H1 (cell line): ENCODE results near the gene PSD. TPM values are rescaled to one million over a fixed set of nuclear protein-coding genes. Genes with fewer than 3 reads are reported as not detected.
A peak's percentile ranks its signal among the peaks of the same experiment; 100 is the strongest.

Experiments
- CTCF ChIA-PET: fragments of 300-600 bp; sonication (Branson Sonifier 250); formaldehyde crosslinking; loops from one replicate; lab custom pipeline; 2021; ENCODE audit not compliant: partially characterized antibody; lab: Charles Lee
- POLR2A ChIA-PET: fragments of 300-600 bp; sonication (Branson Sonifier 250); formaldehyde crosslinking; loops from one replicate; lab custom pipeline; 2021; ENCODE audit warnings: inconsistent platforms; ENCODE audit not compliant: partially characterized antibody; lab: Charles Lee
- DNase-seq, 2 experiments: peaks; one replicate each; pipeline versions ENCODE4 v3.0.0 to v3.0.0-alpha.2; 2010 to 2022; ENCODE audit warnings: low spot score in 2 of 2, low read depth in 1 of 2, mixed read lengths in 1 of 2
- FAIRE-seq: peaks from 2 replicates; lab custom pipeline; 2011; peaks lifted over from hg19 to GRCh38; lab: Jason Lieb, UNC
- H2AFZ ChIP-seq: 2 replicates; pipeline ENCODE4 v1.8.1; 2012; ENCODE audit warnings: low read length, inconsistent platforms
- H2AK5ac ChIP-seq: 2 replicates; pipeline ENCODE4 v1.6.1; 2013; ENCODE audit warnings: low read depth, low read length
- H2BK120ac ChIP-seq: replicated peaks from 2 replicates; pipeline ENCODE3; 2013; ENCODE audit warnings: low read depth, low read length, inconsistent platforms
- H2BK12ac ChIP-seq: 2 replicates; pipeline ENCODE4 v1.6.1; 2013; ENCODE audit warnings: low read depth, low read length
- H2BK15ac ChIP-seq: 2 replicates; pipeline ENCODE4 v1.6.1; 2013; ENCODE audit warnings: low read length
- H2BK20ac ChIP-seq: 2 replicates; pipeline ENCODE4 v1.6.1; 2013; ENCODE audit warnings: low read length
- H2BK5ac ChIP-seq: 2 replicates; pipeline ENCODE4 v1.6.1; 2013; ENCODE audit warnings: low read depth, low read length
- H3K14ac ChIP-seq: 2 replicates; pipeline ENCODE4 v1.6.1; 2013; ENCODE audit warnings: inconsistent platforms; ENCODE audit not compliant: insufficient read length
- H3K18ac ChIP-seq: 2 replicates; pipeline ENCODE4 v1.6.1; 2013; ENCODE audit warnings: low read length; ENCODE audit errors: extremely low read depth
- H3K23ac ChIP-seq: 2 replicates; pipeline ENCODE4 v1.6.1; 2013; ENCODE audit warnings: inconsistent platforms; ENCODE audit not compliant: insufficient read length
- H3K23me2 ChIP-seq: 2 replicates; pipeline ENCODE4 v1.6.1; 2013; ENCODE audit warnings: low read depth, low read length
- H3K27ac ChIP-seq: 2 replicates; pipeline ENCODE4 v1.6.1; 2011; ENCODE audit warnings: low read depth, low read length, inconsistent platforms
- H3K27me3 ChIP-seq, 4 experiments: replicated peaks in 1 of 4; 1 replicate in 1 of 4; 2 replicates in 3 of 4; pipeline versions ENCODE4 v1.6.1 to v1.8.1; 2011 to 2013; ENCODE audit warnings: low read length in 3 of 4, mild to moderate bottlenecking in 3 of 4, inconsistent platforms in 2 of 4, mixed read lengths in 2 of 4, moderate library complexity in 1 of 4; ENCODE audit not compliant: control insufficient read depth in 3 of 4, insufficient read depth in 3 of 4; ENCODE audit errors: extremely low read depth in 1 of 4
- H3K36me3 ChIP-seq, 4 experiments: 2 replicates each; pipeline versions ENCODE4 v1.6.1 to v1.8.1; 2011 to 2013; ENCODE audit warnings: mild to moderate bottlenecking in 4 of 4, low read length in 3 of 4, moderate library complexity in 2 of 4, control low read depth in 1 of 4, inconsistent platforms in 1 of 4; ENCODE audit not compliant: insufficient read depth in 4 of 4, control insufficient read depth in 2 of 4
- H3K4ac ChIP-seq: replicated peaks from 2 replicates; pipeline ENCODE3; 2013; ENCODE audit warnings: low read length, low read depth, mixed read lengths, inconsistent platforms; ENCODE audit not compliant: insufficient read length
- H3K4me1 ChIP-seq, 4 experiments: replicated peaks in 1 of 4; 1 replicate in 1 of 4; 2 replicates in 3 of 4; pipeline versions ENCODE4 v1.6.1 to v1.8.1; 2011 to 2013; ENCODE audit warnings: low read length in 3 of 4, inconsistent platforms in 2 of 4, mixed read lengths in 1 of 4; ENCODE audit not compliant: insufficient read depth in 4 of 4, control insufficient read depth in 3 of 4
- H3K4me2 ChIP-seq, 2 experiments: 2 replicates each; pipeline versions ENCODE4 v1.6.1 to v1.8.1; 2011 to 2013; ENCODE audit warnings: low read depth in 2 of 2, low read length in 2 of 2, control low read depth in 1 of 2, inconsistent platforms in 1 of 2, mild to moderate bottlenecking in 1 of 2; ENCODE audit not compliant: insufficient read depth in 1 of 2
- H3K4me3 ChIP-seq, 4 experiments: fragments of 200-600, 300-600 bp in 1 of 4; sonication (generic), shearing (Covaris generic), sonication (Bioruptor Twin) in 1 of 4; 2 replicates each; pipeline versions ENCODE4 v1.5.1 to v1.8.1; 2011 to 2016; ENCODE audit warnings: low read length in 4 of 4, low read depth in 3 of 4, control low read depth in 2 of 4, inconsistent platforms in 2 of 4, mild to moderate bottlenecking in 2 of 4, mixed read lengths in 1 of 4, moderate library complexity in 1 of 4; ENCODE audit not compliant: insufficient read depth in 2 of 4; ENCODE audit errors: extremely low read depth in 1 of 4
- H3K56ac ChIP-seq: replicated peaks from 2 replicates; pipeline ENCODE3; 2013; ENCODE audit warnings: low read depth, mild to moderate bottlenecking, mixed read lengths, low read length, inconsistent platforms; ENCODE audit not compliant: insufficient read length
- H3K79me1 ChIP-seq: 2 replicates; pipeline ENCODE4 v1.6.1; 2013; ENCODE audit warnings: low read depth, low read length, control low read depth
- H3K79me2 ChIP-seq, 2 experiments: 2 replicates each; pipeline versions ENCODE4 v1.6.1 to v1.8.1; 2012 to 2013; ENCODE audit warnings: low read length in 2 of 2, mild to moderate bottlenecking in 2 of 2, inconsistent platforms in 1 of 2; ENCODE audit not compliant: insufficient read depth in 2 of 2, control insufficient read depth in 1 of 2
- H3K9ac ChIP-seq, 4 experiments: replicated peaks in 1 of 4; 1 replicate in 1 of 4; 2 replicates in 3 of 4; pipeline versions ENCODE4 v1.6.1 to v1.8.1; 2011 to 2013; ENCODE audit warnings: low read depth in 3 of 4, low read length in 3 of 4, control low read depth in 2 of 4, mild to moderate bottlenecking in 2 of 4, moderate library complexity in 2 of 4, inconsistent platforms in 1 of 4; ENCODE audit errors: extremely low read depth in 1 of 4
- H3K9me3 ChIP-seq, 2 experiments: 2 replicates each; pipeline versions ENCODE4 v1.6.1 to v1.8.1; 2012 to 2013; ENCODE audit warnings: mild to moderate bottlenecking in 2 of 2, moderate library complexity in 2 of 2, control low read depth in 1 of 2, inconsistent platforms in 1 of 2, low read depth in 1 of 2, low read length in 1 of 2, mixed read lengths in 1 of 2; ENCODE audit not compliant: insufficient read depth in 2 of 2
- H4K20me1 ChIP-seq, 2 experiments: replicated peaks in 1 of 2; 2 replicates each; pipeline versions ENCODE3 to v1.8.1; 2011 to 2013; ENCODE audit warnings: inconsistent platforms in 2 of 2, low read length in 2 of 2, mild to moderate bottlenecking in 1 of 2; ENCODE audit not compliant: insufficient read depth in 2 of 2, control insufficient read depth in 1 of 2
- H4K5ac ChIP-seq: 2 replicates; pipeline ENCODE4 v1.6.1; 2013; ENCODE audit warnings: low read length, low read depth, mixed read lengths, inconsistent platforms; ENCODE audit not compliant: insufficient read length
- H4K8ac ChIP-seq: 2 replicates; pipeline ENCODE4 v1.8.0; 2013; ENCODE audit warnings: mild to moderate bottlenecking, moderate library complexity, low read length, inconsistent platforms; ENCODE audit not compliant: insufficient read depth; ENCODE audit errors: extremely low read depth
- H4K91ac ChIP-seq: replicated peaks from 2 replicates; pipeline ENCODE3; 2013; ENCODE audit warnings: low read length, mixed read lengths, inconsistent platforms; ENCODE audit not compliant: insufficient read length
- CEBPB ChIP-seq: IDR thresholded peaks from 2 replicates; pipeline ENCODE4 v1.6.1; 2012; ENCODE audit warnings: low read depth, low read length
- CHD2 ChIP-seq: IDR thresholded peaks from 2 replicates; pipeline ENCODE4 v1.6.1; 2012; ENCODE audit warnings: low read length, improper control_type of control experiment
- CTBP2 ChIP-seq: IDR thresholded peaks from 2 replicates; pipeline ENCODE4 v1.7.0; 2011; ENCODE audit warnings: borderline replicate concordance, mild to moderate bottlenecking, moderate library complexity, mixed read lengths, low read length; ENCODE audit not compliant: insufficient read depth, insufficient read length
- JUN ChIP-seq: IDR thresholded peaks from 2 replicates; pipeline ENCODE4 v1.6.1; 2011; ENCODE audit warnings: low read depth, mild to moderate bottlenecking, improper control_type of control experiment, low read length
- JUND ChIP-seq: IDR thresholded peaks from 2 replicates; pipeline ENCODE4 v1.6.1; 2011; ENCODE audit warnings: mild to moderate bottlenecking, improper control_type of control experiment, low read length
- NRF1 ChIP-seq: IDR thresholded peaks from 2 replicates; pipeline ENCODE4 v1.6.1; 2011; ENCODE audit warnings: mild to moderate bottlenecking, low read depth, low read length, improper control_type of control experiment
- POLR2AphosphoS5 ChIP-seq: IDR thresholded peaks from 2 replicates; pipeline ENCODE4 v1.6.1; 2011; ENCODE audit warnings: low read depth, low read length
- RAD21 ChIP-seq, 2 experiments: IDR thresholded peaks in 1 of 2; conservative IDR thresholded peaks in 1 of 2; 2 replicates each; pipeline ENCODE4 v1.6.1; 2011; ENCODE audit warnings: low read depth in 2 of 2, low read length in 2 of 2, improper control_type of control experiment in 1 of 2, inconsistent platforms in 1 of 2, mild to moderate bottlenecking in 1 of 2, moderate library complexity in 1 of 2
- RXRA ChIP-seq: IDR thresholded peaks from 2 replicates; pipeline ENCODE4 v1.6.1; 2011; ENCODE audit warnings: low read depth, mild to moderate bottlenecking, low read length, moderate library complexity; ENCODE audit not compliant: insufficient read depth
- SIX5 ChIP-seq: IDR thresholded peaks from 2 replicates; pipeline ENCODE4 v1.6.1; 2011; ENCODE audit warnings: mild to moderate bottlenecking, low read depth, low read length
- SRF ChIP-seq: IDR thresholded peaks from 2 replicates; pipeline ENCODE4 v1.6.1; 2011; ENCODE audit warnings: mild to moderate bottlenecking, low read depth, low read length, moderate library complexity
- TAF1 ChIP-seq: IDR thresholded peaks from 2 replicates; pipeline ENCODE4 v1.6.1; 2011; ENCODE audit warnings: mild to moderate bottlenecking, low read depth, low read length
- WGBS, 2 experiments: shearing (Covaris generic) in 1 of 2; methylation state at CpG; one replicate each; pipeline versions ENCODE4 v1.1.6 to v1.1.7; 2013 to 2015; ENCODE audit warnings: low lambda C conversion rate in 2 of 2, mixed read lengths in 2 of 2, inconsistent platforms in 1 of 2, low coverage in 1 of 2, missing lambda C conversion rate in 1 of 2; ENCODE audit not compliant: insufficient replicate concordance in 2 of 2, insufficient coverage in 1 of 2, insufficient read length in 1 of 2; ENCODE audit errors: extremely low coverage in 1 of 2, missing lambda C conversion rate in 1 of 2; 5-methylcytosine and 5-hydroxymethylcytosine counted together
- polyA plus RNA-seq, 7 experiments: library from polyadenylated mRNA; depleted of rRNA in 3 of 7; stranded (reverse) in 5 of 7; unstranded in 2 of 7; fragments of >200 nt in 5 of 7; fragments of 200-250 nt in 2 of 7; gene quantifications; 1 replicate in 5 of 7; 2 replicates in 1 of 7; 4 replicates in 1 of 7; pipeline versions ENCODE4 v1.2.1 to v1.2.3, GENCODE V29; 2011 to 2013; ENCODE audit warnings: missing spikeins in 2 of 7, mixed read lengths in 2 of 7
- total RNA-seq: library from RNA; stranded (reverse); fragmentation: NEBNext Ultra II Directional; extraction: Animal tissue kit (Norgen Biotek cat#: 25700); gene quantifications from 2 replicates; pipeline ENCODE4 v1.2.1, GENCODE V29; 2021
- TF ChIP-seq, protein P1 (sequence below): IDR thresholded peaks from 2 replicates; pipeline ENCODE4 v1.6.1; 2011; ENCODE audit warnings: low read depth, mild to moderate bottlenecking, low read length; ENCODE audit not compliant: insufficient read depth

PSD gene
- total and polyA plus RNA-seq, 2 of the 8 experiments (the other 6 are each of a cell fraction or from before 2014, with no cell fraction given), result 5.4 to 6.0 TPM

DNA sequence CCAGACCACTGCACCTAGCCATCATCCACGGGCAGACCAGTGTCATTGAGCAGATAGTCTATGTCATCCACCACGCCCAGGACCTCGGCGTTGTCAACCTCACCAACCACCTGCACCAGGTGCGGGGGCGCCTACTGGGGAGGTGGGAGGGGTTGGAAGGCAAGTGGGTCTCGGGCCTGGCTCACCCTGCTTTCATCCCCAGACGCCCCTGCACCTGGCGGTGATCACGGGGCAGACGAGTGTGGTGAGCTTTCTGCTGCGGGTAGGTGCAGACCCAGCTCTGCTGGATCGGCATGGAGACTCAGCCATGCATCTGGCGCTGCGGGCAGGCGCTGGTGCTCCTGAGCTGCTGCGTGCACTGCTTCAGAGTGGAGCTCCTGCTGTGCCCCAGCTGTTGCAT, 18.5 kb downstream of the PSD start:
- Histone ChIP-seq H3K23me2 (peaks cover 6% of the 10 kb centered on the region; the same call in 1 of the 2 replicates), H2BK15ac (peak overlapping the region; percentile 95; the same call in 1 of the 2 replicates), H3K56ac (no peak overlapping the region), H3K4me3 (peak overlapping the region in 1 of 4 experiments; percentile 70; a peak in 1 of 8 replicates), H3K27ac (no peak overlapping the region), H2BK120ac (no peak overlapping the region), H3K36me3 (peaks cover 2 to 13% (median 8%) of the 10 kb centered on the region in 4 experiments; a peak in 6 of 8 replicates), H2AK5ac (no peak overlapping the region), H3K4me2 (peak overlapping the region; percentile 12 to 74; a peak in 3 of 4 replicates), H4K5ac (peak overlapping the region; percentile 69), H2BK5ac (0 out of 2 replicates have a peak overlapping the region, but pooled peaks have one; percentile 66), H2BK20ac (no peak overlapping the region), H4K8ac (peak overlapping the region; percentile 71; the same call in 1 of the 2 replicates), H3K9me3 (no peaks in the 10 kb centered on the region), H2BK12ac (peak overlapping the region; percentile 87; the same call in 1 of the 2 replicates), H3K23ac (no peak overlapping the region), H3K4ac (peak overlapping the region; percentile 53), H4K91ac (peak overlapping the region; percentile 81), H3K14ac (no peak overlapping the region), H3K18ac (peak overlapping the region; percentile 90; the same call in 1 of the 2 replicates), H4K20me1 (peaks cover 6 to 10% of the 10 kb centered on the region in 2 experiments), H2AFZ (no peak overlapping the region), H3K9ac (no peak overlapping the region), H3K79me1 (no peaks in the 10 kb centered on the region), H3K79me2 (no peaks in the 10 kb centered on the region), H3K27me3 (peaks cover 0 to 8% (median 4%) of the 10 kb centered on the region in 4 experiments; a peak in 6 of 7 replicates), H3K4me1 (peaks cover 0 to 18% (median 10%) of the 10 kb centered on the region in 4 experiments; a peak in 6 of 7 replicates)
- no peak for DNase-seq
- FAIRE-seq, result no peak
- WGBS, 2 experiments, result 90% methylated on average over 16 of the region's 17 CpGs; no CpG with 5 or more reads in 1 of the 2 experiments
- CTCF ChIA-PET, result interaction anchor here (0.7 to 16.4 kb wide), 31 partner anchors 10 to 282 kb away, joined by 3 to 357 read pairs (median 4); partner anchors contain the start of genes ELOVL3, FBXL15, PITX3 and PSD
- POLR2A ChIA-PET, result interaction anchor here (0.6 to 6.1 kb wide), 13 partner anchors 7 to 287 kb away, joined by 3 to 38 read pairs (median 4); partner anchors contain the start of genes CUEDC2 and FBXL15
- TF ChIP-seq CTBP2 (no peak), RAD21 (IDR thresholded peaks at IDR 0.05 in 1 of 2, conservative IDR thresholded peaks at IDR 0.05 in 1 of 2; ENCODE audit: low read depth in 2 of 2, low read length in 2 of 2) (no peak), TAF1 (no peak), POLR2AphosphoS5 (no peak), JUND (no peak), RXRA (no peak), NRF1 (no peak), SRF (no peak), JUN (no peak), SIX5 (no peak), CEBPB (no peak), CHD2 (no peak)
- TF ChIP-seq, protein P1, sequence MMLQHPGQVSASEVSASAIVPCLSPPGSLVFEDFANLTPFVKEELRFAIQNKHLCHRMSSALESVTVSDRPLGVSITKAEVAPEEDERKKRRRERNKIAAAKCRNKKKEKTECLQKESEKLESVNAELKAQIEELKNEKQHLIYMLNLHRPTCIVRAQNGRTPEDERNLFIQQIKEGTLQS, result no peak
